Peyer's patch (tissue), 4 donors: ENCODE measurements around the gene CCDC78.

Source experiments
- CTCF ChIP-seq, 6 experiments: fragments of 450-650 bp in 4 of 6; fragments of 200-600 bp in 2 of 6; sonication (generic) in 1 of 6; IDR thresholded peaks; one replicate each; pipeline ENCODE4 v1.5.1; 2017 to 2019; ENCODE audit warnings: antibody characterized with exemption in 6 of 6, mild to moderate bottlenecking in 3 of 6, moderate library complexity in 1 of 6
- POLR2A ChIP-seq, 2 donors: fragments of 450-650 bp; IDR thresholded peaks; one replicate each; pipeline ENCODE4 v1.5.1; 2017; ENCODE audit warnings: antibody characterized with exemption in 2 of 2, mild to moderate bottlenecking in 2 of 2, moderate library complexity in 2 of 2

GRCh38 chr16:677316-678190, 48.7 kb downstream of the CCDC78 start:
- no peak for TF ChIP-seq CTCF (IDR thresholded peaks at IDR 0.05)
- TF ChIP-seq POLR2A (IDR thresholded peaks at IDR 0.05) = no peak
